Right cardiac atrium (tissue), 5 donors: ENCODE results near the gene OVCA2. TPM values are rescaled to one million over a fixed set of nuclear protein-coding genes. Genes with fewer than 3 reads are reported as not detected.

ENCODE experiments used
- ATAC-seq, 2 donors: fragments of 200-7000 bp; cut with Tn5 transposase; one replicate each; pipeline versions ENCODE4 v1.8.0 to v1.9.1; 2020; ENCODE audit warnings: moderate library complexity in 2 of 2, mild to moderate bottlenecking in 1 of 2
- DNase-seq, 3 donors: peaks; one replicate each; pipeline ENCODE4 v3.0.0-alpha.2; 2020
- H3K27ac ChIP-seq: one replicate; pipeline ENCODE4 v1.5.1; 2013; ENCODE audit warnings: mild to moderate bottlenecking, low read length, control low read depth, moderate library complexity
- H3K27me3 ChIP-seq: one replicate; pipeline ENCODE4 v1.6.1; 2013; ENCODE audit not compliant: control insufficient read depth, insufficient read depth
- H3K4me1 ChIP-seq: one replicate; pipeline ENCODE4 v1.6.1; 2013; ENCODE audit warnings: low read length; ENCODE audit not compliant: control insufficient read depth, insufficient read depth
- H3K4me3 ChIP-seq: one replicate; pipeline ENCODE4 v1.5.1; 2013; ENCODE audit warnings: low read length, control low read depth
- H3K9me3 ChIP-seq: one replicate; pipeline ENCODE4 v1.6.1; 2013; ENCODE audit warnings: low read length; ENCODE audit not compliant: control insufficient read depth
- WGBS: extraction: QIAGEN DNeasy Blood & Tissue Kit; methylation state at CpG from one replicate; pipeline ENCODE4 v1.1.7; 2013; 5-methylcytosine and 5-hydroxymethylcytosine counted together
- intact Hi-C, 4 donors: fragments of 100-400 bp; cut with DNase I; formaldehyde crosslinking; loops; one replicate each; pipeline versions ENCODE4 v1.11.0 to v1.14.0; 2022 to 2023
- polyA plus RNA-seq: library from polyadenylated mRNA; stranded (reverse); fragments of 200-250 nt; gene quantifications from one replicate; pipeline ENCODE4 v1.2.3, GENCODE V29; 2013
- total RNA-seq, 4 donors: library from RNA; stranded (reverse); fragmentation: NEBNext Ultra II Directional; extraction: Animal tissue kit (Norgen Biotek cat#: 25700); gene quantifications; one replicate each; pipeline ENCODE4 v1.2.1, GENCODE V29; 2021
- donor health status: healthy with polysubstance abuse.
- donor health status: DM: no; HTN: yes; CAD: no.
- donor health status: DM: no; HTN: no; CAD: no.
- donor health status: DM: no; HTN: yes; CAD: no; lungs with severe emphysema.
- donor health status: DM: yes; HTN: yes; CAD: no.

OVCA2 gene
- total and polyA plus RNA-seq, 5 donors, result 15.3 to 35.6 (median 22.1) TPM

DNA sequence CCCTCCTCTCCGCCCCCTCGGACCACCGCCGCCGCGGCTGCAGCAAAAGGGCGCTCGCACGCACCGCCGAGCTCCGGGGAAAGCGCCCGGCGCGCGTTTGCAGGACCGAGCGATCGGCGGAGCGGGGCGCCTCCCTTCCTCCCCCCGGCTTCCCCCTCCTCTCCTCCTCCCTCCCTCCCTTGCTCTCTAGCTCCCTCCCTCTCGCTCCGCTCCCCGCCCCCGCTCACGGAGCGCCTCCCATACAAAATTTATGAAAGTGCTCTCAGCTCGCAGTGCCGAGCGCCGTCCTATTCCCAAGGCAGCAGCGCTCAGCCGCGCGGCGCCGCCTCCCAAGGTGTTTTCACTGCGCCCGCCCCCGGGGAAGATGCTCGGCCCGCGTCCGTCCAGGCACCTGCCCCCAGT, 16.6 kb upstream of the OVCA2 start, which contains the start of gene RTN4RL1:
Gene RTN4RL1 (minus strand): TSS at position 115 of the 402 bp plus-strand sequence. CDS start 469 bp downstream, outside the sequence.
- no peaks in the 10 kb centered on the region for H3K4me1 ChIP-seq
- peak within 1 kb of the TSS; percentile 74 for H3K27ac ChIP-seq
- H3K4me3 ChIP-seq, result peak within 1 kb of the TSS; percentile 62
- ATAC-seq (peak; percentile 55 to 59), DNase-seq (peak; percentile 77 to 91 (median 88))
- no peaks in the 10 kb centered on the region for H3K9me3 ChIP-seq
- H3K27me3 ChIP-seq, result no peaks in the 10 kb centered on the region
- under 1% methylated on average over 47 of the region's 47 CpGs for WGBS
- intact Hi-C loops, result loop anchor here in 2 of 4 donors (5.0 to 10.0 kb wide), 2 partner anchors 50 to 453 kb away; no protein-coding TSS in a partner anchor

- ATAC-seq (peak; percentile 55 to 62), DNase-seq (peak; percentile 77 to 91 (median 89))
- Histone ChIP-seq H3K4me3 (peak overlapping the region; percentile 62), H3K9me3 (no peaks in the 10 kb centered on the region), H3K4me1 (no peaks in the 10 kb centered on the region), H3K27me3 (no peaks in the 10 kb centered on the region), H3K27ac (peak overlapping the region; percentile 74)
- intact Hi-C loops, result loop anchor here (2.0 to 10.0 kb wide), 4 partner anchors 51 to 453 kb away; no protein-coding TSS in a partner anchor
- 1% methylated on average over 55 of the region's 55 CpGs for WGBS
These were observed 16.1 kb upstream of the OVCA2 start for GRCh38 chr17:2025622-2026309.

DNA sequence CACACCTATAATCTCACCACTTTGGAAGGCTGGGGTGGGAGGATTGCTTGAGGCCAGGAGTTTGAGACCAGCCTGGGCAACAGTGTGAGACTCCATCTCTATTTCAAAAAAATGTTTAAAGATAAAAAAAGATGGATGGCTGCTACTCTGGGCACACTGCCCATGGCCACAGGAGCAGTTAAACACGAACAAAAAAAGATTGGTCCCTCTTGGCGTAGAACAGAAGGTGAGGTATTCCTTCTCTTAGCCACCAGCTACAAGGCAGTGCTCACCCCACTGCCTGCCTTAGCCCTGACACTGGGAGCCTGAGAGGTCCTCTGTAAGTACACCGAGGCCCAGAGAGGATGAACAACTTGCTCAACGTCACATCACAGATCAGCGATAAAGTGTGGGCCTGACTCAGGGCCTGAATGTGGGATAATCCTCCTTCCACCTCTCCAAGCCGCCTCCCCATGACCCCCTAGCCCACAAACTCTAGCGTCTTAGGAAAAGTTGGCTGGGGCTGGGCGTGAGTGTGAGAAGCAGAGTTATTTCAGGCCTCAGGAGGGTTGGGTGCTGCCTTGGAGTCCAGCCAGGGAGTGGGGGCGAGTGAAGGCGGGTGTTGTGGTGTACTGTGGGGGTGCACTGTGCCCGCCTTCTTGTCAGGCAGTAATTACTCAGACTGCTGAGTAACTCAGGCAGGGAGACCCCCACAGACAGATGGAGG, 14.1 kb upstream of the OVCA2 start:
- no peak overlapping the region for H3K4me3 ChIP-seq
- H3K27ac ChIP-seq, result peak overlapping the region; percentile 25
- peaks cover 2% of the 10 kb centered on the region for H3K4me1 ChIP-seq
- peak in 2 of 3 donors; percentile 51 to 71 for DNase-seq
- intact Hi-C loops, result loop anchor here (2.0 to 10.0 kb wide), 4 partner anchors 53 to 455 kb away; no protein-coding TSS in a partner anchor
- H3K9me3 ChIP-seq, result no peaks in the 10 kb centered on the region
- H3K27me3 ChIP-seq, result no peaks in the 10 kb centered on the region
- no peak for ATAC-seq
- 47% methylated on average over 11 of the region's 11 CpGs for WGBS

- DNase-seq, result no peak
- no peak overlapping the region for H3K27ac ChIP-seq
- no peaks in the 10 kb centered on the region for H3K9me3 ChIP-seq
- 68% methylated on average over 5 of the region's 5 CpGs for WGBS
- H3K4me3 ChIP-seq, result no peak overlapping the region
- intact Hi-C loops, result loop anchor here in 2 of 4 donors (2.0 to 10.0 kb wide), 3 partner anchors 53 to 456 kb away; no protein-coding TSS in a partner anchor
- H3K27me3 ChIP-seq, result no peaks in the 10 kb centered on the region
- no peak for ATAC-seq
- H3K4me1 ChIP-seq, result peaks cover 2% of the 10 kb centered on the region
These were observed 13.6 kb upstream of the OVCA2 start for GRCh38 chr17:2028234-2028614.

- ATAC-seq (no peak), DNase-seq (peak in 1 of 3 donors; percentile 42)
- Histone ChIP-seq H3K4me1 (peaks cover 2% of the 10 kb centered on the region), H3K27me3 (no peaks in the 10 kb centered on the region), H3K9me3 (no peaks in the 10 kb centered on the region), H3K27ac (no peak overlapping the region), H3K4me3 (no peak overlapping the region)
- 49% methylated on average over 6 of the region's 6 CpGs for WGBS
- intact Hi-C loops, result loop anchor here in 2 of 4 donors (2.0 to 10.0 kb wide), 3 partner anchors 54 to 456 kb away; no protein-coding TSS in a partner anchor
These were observed 13.1 kb upstream of the OVCA2 start for GRCh38 chr17:2028737-2029136.

GRCh38 chr17:2029911-2030778, 11.7 kb upstream of the OVCA2 start, which contains the start of gene DPH1:
TSS of gene DPH1 (plus strand) at chr17:2030153. CDS start at chr17:2030170, 17 bp downstream.
- H3K4me3 ChIP-seq, result peak within 1 kb of the TSS; percentile 67
- H3K9me3 ChIP-seq, result no peaks in the 10 kb centered on the region
- ATAC-seq (peak; percentile 87 to 90), DNase-seq (peak; percentile 91 to 96 (median 96))
- intact Hi-C loops, result loop anchor here in 2 of 4 donors (2.0 to 10.0 kb wide), 3 partner anchors 55 to 458 kb away; no protein-coding TSS in a partner anchor
- peaks cover 2% of the 10 kb centered on the region for H3K4me1 ChIP-seq
- WGBS, result 1% methylated on average over 59 of the region's 59 CpGs
- no peaks in the 10 kb centered on the region for H3K27me3 ChIP-seq
- H3K27ac ChIP-seq, result peak within 1 kb of the TSS; percentile 17

- Histone ChIP-seq H3K4me3 (peak overlapping the region; percentile 67), H3K4me1 (peaks cover 2% of the 10 kb centered on the region), H3K27me3 (no peaks in the 10 kb centered on the region), H3K9me3 (no peaks in the 10 kb centered on the region), H3K27ac (no peak overlapping the region)
- intact Hi-C loops, result no loop called here
- peak in 1 of 3 donors; percentile 51 for DNase-seq
- ATAC-seq, result no peak
- 20% methylated on average over 10 of the region's 10 CpGs for WGBS
These were observed 11.1 kb upstream of the OVCA2 start for GRCh38 chr17:2030779-2031163.

DNA sequence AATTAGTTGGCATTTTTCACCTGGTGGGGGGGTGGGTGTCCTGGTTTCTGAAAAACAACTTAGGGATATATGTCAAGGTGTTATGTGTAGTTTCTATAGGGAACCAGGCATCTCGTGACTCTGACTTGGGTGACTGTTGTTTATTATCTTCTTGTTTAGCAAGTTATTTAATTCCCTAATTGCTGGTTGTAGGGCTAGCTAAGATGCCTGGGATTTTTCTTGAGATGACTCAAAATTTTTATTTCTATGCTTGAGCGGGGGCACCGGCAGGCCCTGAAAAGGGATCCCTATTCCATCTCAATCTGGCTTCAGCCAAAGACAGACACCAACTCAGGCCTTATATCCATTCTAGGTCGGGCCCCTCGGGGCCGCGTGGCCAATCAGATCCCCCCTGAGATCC, 8.7 kb upstream of the OVCA2 start:
- ATAC-seq (no peak), DNase-seq (peak in 1 of 3 donors; percentile 33)
- H3K4me1 ChIP-seq, result peaks cover 2% of the 10 kb centered on the region
- no peak overlapping the region for H3K4me3 ChIP-seq
- no peak overlapping the region for H3K27ac ChIP-seq
- no peaks in the 10 kb centered on the region for H3K27me3 ChIP-seq
- intact Hi-C loops, result no loop called here
- H3K9me3 ChIP-seq, result no peaks in the 10 kb centered on the region
- 93% methylated on average over 7 of the region's 7 CpGs for WGBS

GRCh38 chr17:2034157-2034556, 7.7 kb upstream of the OVCA2 start:
- Histone ChIP-seq H3K27ac (no peak overlapping the region), H3K4me1 (peaks cover 2% of the 10 kb centered on the region), H3K4me3 (no peak overlapping the region), H3K9me3 (no peaks in the 10 kb centered on the region), H3K27me3 (no peaks in the 10 kb centered on the region)
- ATAC-seq (no peak), DNase-seq (peak in 1 of 3 donors; percentile 0)
- 80% methylated on average over 7 of the region's 7 CpGs for WGBS
- intact Hi-C loops, result no loop called here

DNA sequence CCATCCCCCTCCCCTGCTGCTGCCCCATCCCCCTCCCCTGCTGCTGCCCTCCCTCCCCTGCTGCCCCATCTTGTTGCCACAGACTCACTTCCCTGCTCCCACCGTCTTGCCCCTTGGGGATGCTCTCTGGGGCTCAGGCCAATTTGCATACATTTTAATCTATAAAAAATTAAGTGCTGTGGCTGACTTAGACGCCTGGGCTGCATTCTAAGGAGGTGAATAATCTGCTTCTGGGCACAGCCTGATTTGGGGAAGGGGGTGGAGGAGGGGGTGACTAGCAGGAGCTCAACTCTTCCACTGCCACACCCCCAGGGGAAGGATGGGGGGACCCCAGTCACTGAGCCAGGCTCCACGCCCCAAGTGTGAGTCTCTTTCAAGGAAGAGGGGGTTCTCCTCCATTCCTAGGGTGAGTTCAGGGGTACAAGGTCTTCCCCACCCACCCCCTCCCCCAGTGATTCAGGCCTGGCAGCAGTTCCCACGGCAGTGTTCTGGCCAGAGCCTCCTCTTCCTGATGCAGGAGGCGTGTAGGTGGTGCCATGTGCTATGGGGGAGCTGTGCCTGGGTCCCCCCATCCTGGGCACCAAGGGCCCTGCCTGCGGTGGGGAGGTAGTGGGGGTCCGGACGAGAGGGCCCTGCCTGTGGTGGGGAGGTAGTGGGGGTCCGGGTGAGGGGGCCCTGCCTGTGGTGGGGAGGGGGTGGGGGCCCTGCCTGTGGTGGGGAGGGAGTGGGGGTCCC, 6.8 kb upstream of the OVCA2 start:
- no peak overlapping the region for H3K4me3 ChIP-seq
- H3K27ac ChIP-seq, result no peak overlapping the region
- no peaks in the 10 kb centered on the region for H3K27me3 ChIP-seq
- intact Hi-C loops, result no loop called here
- H3K4me1 ChIP-seq, result peaks cover 2% of the 10 kb centered on the region
- ATAC-seq (no peak), DNase-seq (peak in 1 of 3 donors; percentile 45)
- no peaks in the 10 kb centered on the region for H3K9me3 ChIP-seq
- WGBS, result 61% methylated on average over 9 of the region's 9 CpGs
